ENCODE measurements around the gene TSR3. TPM values are rescaled to one million over a fixed set of nuclear protein-coding genes. Genes with fewer than 3 reads are reported as not detected.

TSR3 gene
- total RNA-seq, 1 donor from 2014 or later: 143 TPM

GRCh38 chr16:1308977-1309885 is 42.4 kb downstream of the TSR3 start, which contains the start of gene UBE2I:
Gene UBE2I (plus strand): TSS chr16:1309636. CDS start chr16:1314031, 4,395 bp downstream.
- intact Hi-C loops (cut with DNase I): loop anchor here (1.0 to 5.0 kb wide), 2 partner anchors 111 to 303 kb away; partner anchors contain the start of genes CRAMP1, IFT140 and UQCC4
- TF ChIP-seq CTCF (IDR thresholded peaks at IDR 0.05): no peak
- H3K4me1 ChIP-seq: peaks cover 21 to 24% of the 10 kb centered on the region in 2 donors
- no peaks in the 10 kb centered on the region for H3K9me3 ChIP-seq
- no peaks in the 10 kb centered on the region for H3K27me3 ChIP-seq
- H3K27ac ChIP-seq: peak within 1 kb of the TSS; percentile 96 to 99
- peak; percentile 86 to 98 for DNase-seq (ENCODE audit: low spot score in 2 of 2)
- peaks cover 8 to 13% of the 10 kb centered on the region in 2 donors for H3K36me3 ChIP-seq
- peak within 1 kb of the TSS; percentile 83 to 91 for H3K4me3 ChIP-seq

GRCh38 chr16:1308036-1308976 is 43.4 kb downstream of the TSR3 start:
- peaks cover 0 to 9% of the 10 kb centered on the region in 2 donors for H3K36me3 ChIP-seq
- no peaks in the 10 kb centered on the region for H3K9me3 ChIP-seq
- H3K4me3 ChIP-seq: peak overlapping the region; percentile 83 to 91
- H3K27ac ChIP-seq: peak overlapping the region; percentile 96 to 99
- DNase-seq (ENCODE audit: low spot score in 2 of 2): no peak
- H3K4me1 ChIP-seq: peaks cover 21 to 23% of the 10 kb centered on the region in 2 donors
- no peak for TF ChIP-seq CTCF (IDR thresholded peaks at IDR 0.05)
- intact Hi-C loops (cut with DNase I): loop anchor here (5.0 kb wide), 1 partner anchor 304 kb away; the partner anchor contains the start of genes CRAMP1 and IFT140
- no peaks in the 10 kb centered on the region for H3K27me3 ChIP-seq

- DNase-seq (ENCODE audit: low spot score in 2 of 2): no peak
- Histone ChIP-seq H3K27ac (no peak overlapping the region), H3K36me3 (no peaks in the 10 kb centered on the region), H3K27me3 (no peaks in the 10 kb centered on the region), H3K9me3 (no peaks in the 10 kb centered on the region), H3K4me3 (no peak overlapping the region), H3K4me1 (peaks cover 9 to 10% of the 10 kb centered on the region in 2 donors)
- no peak for TF ChIP-seq CTCF (IDR thresholded peaks at IDR 0.05)
- intact Hi-C loops (cut with DNase I): loop anchor here (5.0 kb wide), 1 partner anchor 306 kb away; the partner anchor contains the start of genes CRAMP1 and IFT140
Measured at GRCh38 chr16:1306334-1306733, 45.3 kb downstream of the TSR3 start.

GRCh38 chr16:1305823-1306222 is 45.9 kb downstream of the TSR3 start:
- Histone ChIP-seq H3K9me3 (no peaks in the 10 kb centered on the region), H3K36me3 (no peaks in the 10 kb centered on the region), H3K4me1 (peaks cover 6 to 7% of the 10 kb centered on the region in 2 donors), H3K4me3 (no peak overlapping the region), H3K27me3 (peaks cover 2% of the 10 kb centered on the region), H3K27ac (no peak overlapping the region)
- TF ChIP-seq CTCF (IDR thresholded peaks at IDR 0.05): no peak
- intact Hi-C loops (cut with DNase I): loop anchor here (5.0 kb wide), 1 partner anchor 306 kb away; the partner anchor contains the start of genes CRAMP1 and IFT140
- no peak for DNase-seq (ENCODE audit: low spot score in 2 of 2)

GRCh38 chr16:1301562-1301961 is 50.1 kb downstream of the TSR3 start:
- H3K9me3 ChIP-seq: no peaks in the 10 kb centered on the region
- intact Hi-C loops (cut with DNase I): no loop called here

More at GRCh38 chr16:1301562-1301961, 50.1 kb downstream of the TSR3 start:
- Histone ChIP-seq H3K4me1 (peaks cover 0 to 4% of the 10 kb centered on the region in 2 donors), H3K27ac (no peak overlapping the region), H3K36me3 (no peaks in the 10 kb centered on the region), H3K27me3 (peaks cover 9% of the 10 kb centered on the region), H3K4me3 (no peak overlapping the region)
- DNase-seq (ENCODE audit: low spot score in 2 of 2): no peak
- TF ChIP-seq CTCF (IDR thresholded peaks at IDR 0.05): no peak

All from ascending aorta (tissue), 2 donors.